GM18858 (cell line): ENCODE data around the gene ZNF169.
"Not testable (repeated sequence)": the region's sequence is repeated elsewhere in the genome, so short reads cannot be mapped to it uniquely, and the experiment has no call there.

Experiments
- ATAC-seq: cut with Tn5 transposase; IDR thresholded peaks from one replicate; pipeline ENCODE4 v1.9.1; 2021; ENCODE audit not compliant: unreplicated experiment

Gene ZNF169

GRCh38 chr9:94259077-94259862, at the start of gene ZNF169:
TSS of gene ZNF169 (plus strand) at chr9:94259298. CDS start at chr9:94278813, 19,515 bp downstream.
- peak; percentile 98 for ATAC-seq

GRCh38 chr9:94210616-94211603, 48.2 kb upstream of the ZNF169 start:
- no peak for ATAC-seq

- no peak for ATAC-seq
Observed at GRCh38 chr9:94212091-94212490, 47.0 kb upstream of the ZNF169 start.

GRCh38 chr9:94212531-94212930, 46.6 kb upstream of the ZNF169 start:
- ATAC-seq, result no peak

GRCh38 chr9:94213511-94214124, 45.5 kb upstream of the ZNF169 start:
- peak; percentile 63 for ATAC-seq

GRCh38 chr9:94222870-94223269, 36.2 kb upstream of the ZNF169 start:
- ATAC-seq, result no peak

GRCh38 chr9:94225413-94225812, 33.7 kb upstream of the ZNF169 start:
- not testable (repeated sequence) for ATAC-seq

- no peak for ATAC-seq
Observed at GRCh38 chr9:94228616-94229015, 30.5 kb upstream of the ZNF169 start.

- no peak for ATAC-seq
Observed at GRCh38 chr9:94232428-94232827, 26.7 kb upstream of the ZNF169 start.

GRCh38 chr9:94241098-94241497, 18.0 kb upstream of the ZNF169 start:
- not testable (repeated sequence) for ATAC-seq

- ATAC-seq, result no peak
Observed at GRCh38 chr9:94245651-94246050, 13.4 kb upstream of the ZNF169 start.

- no peak for ATAC-seq
Observed at GRCh38 chr9:94250456-94250855, 8.6 kb upstream of the ZNF169 start.

- no peak for ATAC-seq
Observed at GRCh38 chr9:94256007-94256406, 3.1 kb upstream of the ZNF169 start.

- not testable (repeated sequence) for ATAC-seq
Observed at GRCh38 chr9:94265626-94266402, 6.7 kb downstream of the ZNF169 start.

- ATAC-seq, result no peak
Observed at GRCh38 chr9:94269264-94269663, 10.2 kb downstream of the ZNF169 start.

- ATAC-seq, result no peak
Observed at GRCh38 chr9:94270009-94270408, 10.9 kb downstream of the ZNF169 start.

- ATAC-seq, result not testable (repeated sequence)
Observed at GRCh38 chr9:94277029-94277428, 17.9 kb downstream of the ZNF169 start.

GRCh38 chr9:94277885-94278536, 18.9 kb downstream of the ZNF169 start:
- no peak for ATAC-seq

- ATAC-seq, result no peak
Observed at GRCh38 chr9:94280409-94280989, 21.4 kb downstream of the ZNF169 start.

GRCh38 chr9:94281101-94281500, 22.0 kb downstream of the ZNF169 start:
- no peak for ATAC-seq
